GM23338 (cell line): ENCODE measurements around the gene ZC3H13.

Source experiments
- CREB1 ChIP-seq: fragments of 250-450 bp; sonication (Bioruptor Pico); IDR thresholded peaks from 2 replicates; pipeline ENCODE4 v1.5.0; 2020; ENCODE audit warnings: low read depth, mild to moderate bottlenecking, moderate library complexity
- EZH2 ChIP-seq: fragments of 200-600 bp; sonication (generic); IDR thresholded peaks from one replicate; pipeline ENCODE4 v1.8.0; 2017; ENCODE audit warnings: antibody characterized with exemption, mild to moderate bottlenecking, low read depth; ENCODE audit not compliant: unreplicated experiment
- EZH2phosphoT487 ChIP-seq: fragments of 200-600 bp; sonication (generic); IDR thresholded peaks from one replicate; pipeline ENCODE4 v1.8.1; 2018; ENCODE audit warnings: antibody characterized with exemption; ENCODE audit not compliant: unreplicated experiment
- NANOG ChIP-seq: IDR thresholded peaks from 2 replicates; pipeline ENCODE4 v1.6.1; 2016; ENCODE audit warnings: antibody characterized with exemption, borderline replicate concordance
- POLR2AphosphoS5 ChIP-seq: IDR thresholded peaks from 2 replicates; pipeline ENCODE4 v1.6.1; 2016; ENCODE audit warnings: antibody characterized with exemption, low read depth
- ZNF331 ChIP-seq: fragments of 250-450 bp; sonication (Bioruptor Pico); IDR thresholded peaks from 2 replicates; pipeline ENCODE4 v1.5.0; 2020; ENCODE audit warnings: low read depth, mild to moderate bottlenecking, moderate library complexity
- TF ChIP-seq, protein P1 (sequence below), 2 experiments: fragments of 200-600 bp in 1 of 2; sonication (generic) in 1 of 2; conservative IDR thresholded peaks; 2 replicates each; pipeline versions ENCODE4 v1.5.1 to v1.6.1; 2016 to 2017; ENCODE audit warnings: antibody characterized with exemption in 2 of 2, low read depth in 2 of 2, mild to moderate bottlenecking in 2 of 2, moderate library complexity in 1 of 2
- TF ChIP-seq, protein P2 (sequence below): IDR thresholded peaks from one replicate; pipeline ENCODE4 v1.6.1; 2018; ENCODE audit warnings: antibody characterized with exemption; ENCODE audit not compliant: unreplicated experiment

DNA sequence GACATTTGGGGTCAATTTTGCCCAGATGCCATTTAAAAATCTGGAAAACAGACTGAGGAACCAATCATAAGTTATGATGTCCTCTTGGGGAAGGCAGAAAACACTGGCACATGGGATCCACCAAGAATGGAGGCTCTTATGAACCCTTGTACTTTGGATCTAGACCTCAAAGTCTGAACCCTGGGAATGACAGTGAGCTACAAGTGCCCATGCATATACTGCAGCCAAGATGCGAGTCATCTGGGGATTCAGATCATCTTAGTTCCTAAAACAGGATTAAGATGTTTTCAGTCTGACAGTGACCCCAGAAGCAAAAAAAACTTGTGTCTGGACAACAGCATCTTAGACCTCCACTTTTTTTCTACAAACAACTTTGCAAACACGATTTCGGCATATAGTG is 100.8 kb downstream of the ZC3H13 start:
- TF ChIP-seq, protein P1, sequence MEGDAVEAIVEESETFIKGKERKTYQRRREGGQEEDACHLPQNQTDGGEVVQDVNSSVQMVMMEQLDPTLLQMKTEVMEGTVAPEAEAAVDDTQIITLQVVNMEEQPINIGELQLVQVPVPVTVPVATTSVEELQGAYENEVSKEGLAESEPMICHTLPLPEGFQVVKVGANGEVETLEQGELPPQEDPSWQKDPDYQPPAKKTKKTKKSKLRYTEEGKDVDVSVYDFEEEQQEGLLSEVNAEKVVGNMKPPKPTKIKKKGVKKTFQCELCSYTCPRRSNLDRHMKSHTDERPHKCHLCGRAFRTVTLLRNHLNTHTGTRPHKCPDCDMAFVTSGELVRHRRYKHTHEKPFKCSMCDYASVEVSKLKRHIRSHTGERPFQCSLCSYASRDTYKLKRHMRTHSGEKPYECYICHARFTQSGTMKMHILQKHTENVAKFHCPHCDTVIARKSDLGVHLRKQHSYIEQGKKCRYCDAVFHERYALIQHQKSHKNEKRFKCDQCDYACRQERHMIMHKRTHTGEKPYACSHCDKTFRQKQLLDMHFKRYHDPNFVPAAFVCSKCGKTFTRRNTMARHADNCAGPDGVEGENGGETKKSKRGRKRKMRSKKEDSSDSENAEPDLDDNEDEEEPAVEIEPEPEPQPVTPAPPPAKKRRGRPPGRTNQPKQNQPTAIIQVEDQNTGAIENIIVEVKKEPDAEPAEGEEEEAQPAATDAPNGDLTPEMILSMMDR (conservative IDR thresholded peaks at IDR 0.05; ENCODE audit: low read depth in 2 of 2): no peak
- TF ChIP-seq POLR2AphosphoS5: no peak
- no peak for TF ChIP-seq CREB1 (CRISPR knock-in tag)
- TF ChIP-seq EZH2: no peak
- TF ChIP-seq, protein P2, sequence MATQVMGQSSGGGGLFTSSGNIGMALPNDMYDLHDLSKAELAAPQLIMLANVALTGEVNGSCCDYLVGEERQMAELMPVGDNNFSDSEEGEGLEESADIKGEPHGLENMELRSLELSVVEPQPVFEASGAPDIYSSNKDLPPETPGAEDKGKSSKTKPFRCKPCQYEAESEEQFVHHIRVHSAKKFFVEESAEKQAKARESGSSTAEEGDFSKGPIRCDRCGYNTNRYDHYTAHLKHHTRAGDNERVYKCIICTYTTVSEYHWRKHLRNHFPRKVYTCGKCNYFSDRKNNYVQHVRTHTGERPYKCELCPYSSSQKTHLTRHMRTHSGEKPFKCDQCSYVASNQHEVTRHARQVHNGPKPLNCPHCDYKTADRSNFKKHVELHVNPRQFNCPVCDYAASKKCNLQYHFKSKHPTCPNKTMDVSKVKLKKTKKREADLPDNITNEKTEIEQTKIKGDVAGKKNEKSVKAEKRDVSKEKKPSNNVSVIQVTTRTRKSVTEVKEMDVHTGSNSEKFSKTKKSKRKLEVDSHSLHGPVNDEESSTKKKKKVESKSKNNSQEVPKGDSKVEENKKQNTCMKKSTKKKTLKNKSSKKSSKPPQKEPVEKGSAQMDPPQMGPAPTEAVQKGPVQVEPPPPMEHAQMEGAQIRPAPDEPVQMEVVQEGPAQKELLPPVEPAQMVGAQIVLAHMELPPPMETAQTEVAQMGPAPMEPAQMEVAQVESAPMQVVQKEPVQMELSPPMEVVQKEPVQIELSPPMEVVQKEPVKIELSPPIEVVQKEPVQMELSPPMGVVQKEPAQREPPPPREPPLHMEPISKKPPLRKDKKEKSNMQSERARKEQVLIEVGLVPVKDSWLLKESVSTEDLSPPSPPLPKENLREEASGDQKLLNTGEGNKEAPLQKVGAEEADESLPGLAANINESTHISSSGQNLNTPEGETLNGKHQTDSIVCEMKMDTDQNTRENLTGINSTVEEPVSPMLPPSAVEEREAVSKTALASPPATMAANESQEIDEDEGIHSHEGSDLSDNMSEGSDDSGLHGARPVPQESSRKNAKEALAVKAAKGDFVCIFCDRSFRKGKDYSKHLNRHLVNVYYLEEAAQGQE: no peak
- TF ChIP-seq ZNF331 (CRISPR knock-in tag): no peak
- TF ChIP-seq EZH2phosphoT487: no peak
- TF ChIP-seq NANOG: no peak
